NCI-H1105 (cell line): ENCODE data around the gene RAD23A.
A peak's percentile ranks its signal among the peaks of the same experiment; 100 is the strongest.
"Not testable (repeated sequence)": the region's sequence is repeated elsewhere in the genome, so short reads cannot be mapped to it uniquely, and the experiment has no call there.

Source experiments
- DNase-seq: peaks from one replicate; lab custom pipeline; 2025; lab: John Stamatoyannopoulos, UW

RAD23A gene

DNA sequence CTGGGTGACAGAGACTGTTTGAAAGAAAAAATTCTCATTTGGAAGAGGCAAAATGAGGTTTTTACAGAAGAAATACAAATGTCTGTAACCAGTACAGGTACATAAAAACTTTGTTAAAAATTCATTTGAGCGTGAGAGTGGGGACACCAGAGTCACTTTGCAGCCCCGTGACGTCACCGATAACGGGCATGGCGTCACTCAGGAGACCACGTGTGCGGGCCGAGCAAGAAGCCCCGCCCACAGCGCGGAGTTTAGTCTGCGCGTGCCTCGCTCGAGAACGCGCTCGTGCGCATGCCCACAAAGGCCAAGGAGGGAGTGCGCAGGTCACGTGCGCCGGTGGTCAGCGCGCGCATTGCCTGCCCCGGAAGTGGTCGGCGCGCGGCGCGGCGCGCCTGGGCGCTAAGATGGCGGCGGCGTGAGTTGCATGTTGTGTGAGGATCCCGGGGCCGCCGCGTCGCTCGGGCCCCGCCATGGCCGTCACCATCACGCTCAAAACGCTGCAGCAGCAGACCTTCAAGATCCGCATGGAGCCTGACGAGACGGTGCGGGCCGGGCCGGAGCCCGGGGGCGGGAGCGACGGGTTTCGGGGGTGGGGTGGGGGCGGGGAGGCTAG, at the start of gene RAD23A:
RAD23A (plus strand) TSS at position 384 of the 613 bp plus-strand sequence; CDS start at position 471, 87 bp downstream.
- DNase-seq = peak; percentile 99

DNA sequence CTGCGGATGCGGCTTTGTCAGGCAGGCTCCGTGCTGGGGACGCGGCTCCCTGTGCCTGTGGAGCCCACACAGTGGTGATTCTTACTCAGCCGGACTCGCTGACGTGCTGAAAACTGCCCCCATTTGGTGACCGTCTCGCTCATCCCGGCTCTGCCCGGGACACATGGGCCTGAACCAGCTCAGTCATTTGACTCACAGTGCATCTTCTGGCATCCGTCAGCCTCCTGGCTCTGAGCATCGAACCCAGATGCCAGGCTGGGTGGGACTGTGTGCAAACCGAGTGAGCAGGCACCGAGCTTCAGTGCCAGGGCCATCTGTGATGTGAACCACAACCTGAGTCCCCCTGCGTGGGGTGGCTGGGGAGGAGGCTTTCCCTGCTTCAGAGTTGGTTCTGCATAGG, 49.2 kb upstream of the RAD23A start:
- no peak for DNase-seq

DNA sequence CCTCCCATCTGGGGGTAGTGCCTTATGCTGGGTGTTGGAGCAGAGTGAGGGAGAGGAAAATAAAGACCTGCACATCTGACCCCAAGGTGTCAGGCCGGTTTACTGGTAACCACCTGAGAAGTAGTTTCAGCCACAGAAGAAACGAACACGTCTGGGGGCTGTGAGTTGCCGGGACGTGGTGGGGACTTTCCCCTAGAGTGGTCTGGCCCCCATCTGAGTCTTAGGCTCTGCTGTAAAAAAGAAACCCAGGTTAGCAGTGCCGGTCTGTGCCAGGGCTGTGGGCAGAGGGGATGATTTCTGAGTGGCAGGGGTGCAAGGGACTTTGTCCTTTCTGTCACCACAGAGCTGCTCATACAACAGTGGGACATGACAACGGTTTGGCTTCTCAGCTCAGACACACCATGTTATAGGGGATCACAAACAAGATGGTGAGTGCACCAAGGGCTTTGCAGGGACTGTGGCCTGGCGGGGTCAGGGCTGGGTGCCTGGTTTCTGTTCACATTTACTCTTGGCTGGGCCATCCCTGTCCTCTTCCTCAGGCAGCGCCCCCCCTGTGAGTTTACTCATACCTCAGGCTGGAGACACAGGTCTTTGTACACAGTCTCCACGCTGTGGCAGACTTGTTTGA, 45.7 kb upstream of the RAD23A start:
- no peak for DNase-seq

DNA sequence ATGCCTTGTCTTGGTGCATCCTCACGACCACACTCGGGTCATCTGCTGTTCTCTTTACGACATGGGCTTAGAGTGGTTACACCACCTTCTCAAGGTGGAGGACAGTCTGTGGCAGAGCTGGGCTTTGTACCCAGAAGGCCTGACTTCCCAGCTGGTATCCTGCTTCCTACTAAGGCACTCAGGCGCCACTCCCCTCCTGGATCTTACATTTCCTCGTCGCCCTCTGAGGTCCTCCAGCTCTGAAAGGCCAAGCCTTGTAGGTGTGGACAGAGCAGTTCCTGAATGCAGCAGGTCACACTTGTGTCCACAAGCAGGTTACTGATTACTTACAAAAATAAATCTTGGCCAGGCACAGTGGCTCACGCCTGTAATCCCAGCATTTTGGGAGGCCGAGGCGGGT, 38.5 kb upstream of the RAD23A start:
- no peak for DNase-seq

DNA sequence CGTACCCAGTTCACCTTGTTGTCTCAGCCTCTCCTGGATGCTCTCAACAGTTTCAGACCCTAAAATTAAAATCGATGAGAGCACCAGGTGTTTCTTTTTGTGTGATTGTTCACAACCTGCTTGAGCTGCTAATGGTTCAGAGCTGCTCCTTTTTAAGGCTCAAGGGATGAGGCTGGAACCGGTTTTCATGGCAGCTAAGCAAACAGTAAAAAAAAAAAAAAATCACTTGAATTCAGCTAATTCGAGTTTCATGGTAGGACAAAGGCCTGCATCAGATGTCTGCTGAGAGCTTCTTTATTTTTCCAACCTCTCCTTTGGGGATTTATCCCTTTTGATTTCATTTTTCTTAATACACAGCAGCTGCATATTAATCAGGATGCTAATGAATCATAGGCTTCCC, 33.1 kb upstream of the RAD23A start:
- DNase-seq = peak; percentile 94

DNA sequence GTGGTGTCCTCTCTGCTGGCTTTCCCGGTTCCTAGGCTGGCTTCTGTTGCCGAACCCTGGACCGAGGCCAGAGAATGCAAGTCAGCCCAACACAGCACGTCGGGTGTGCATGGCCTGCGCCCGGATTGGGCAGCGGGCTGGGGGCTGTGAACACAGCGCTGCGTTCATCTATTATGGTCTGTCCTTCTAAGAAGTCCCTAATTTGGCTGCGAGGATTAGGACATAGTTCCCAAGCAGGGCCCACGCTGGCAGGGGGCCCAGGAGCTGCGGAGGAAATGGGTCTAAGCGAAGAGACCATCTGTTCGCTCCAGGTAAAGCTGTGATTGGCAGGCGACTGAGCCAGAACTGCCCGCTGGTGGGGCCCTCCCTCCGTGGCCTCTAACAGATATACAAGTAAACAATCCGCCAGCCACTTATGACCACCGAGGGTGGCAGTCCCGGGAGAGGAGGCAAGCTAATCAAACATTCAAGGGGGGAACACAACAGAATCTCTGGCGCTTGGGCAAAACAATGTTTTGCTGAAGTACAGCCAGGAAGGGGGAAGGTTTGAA, 32.6 kb upstream of the RAD23A start:
- DNase-seq = peak; percentile 99

DNA sequence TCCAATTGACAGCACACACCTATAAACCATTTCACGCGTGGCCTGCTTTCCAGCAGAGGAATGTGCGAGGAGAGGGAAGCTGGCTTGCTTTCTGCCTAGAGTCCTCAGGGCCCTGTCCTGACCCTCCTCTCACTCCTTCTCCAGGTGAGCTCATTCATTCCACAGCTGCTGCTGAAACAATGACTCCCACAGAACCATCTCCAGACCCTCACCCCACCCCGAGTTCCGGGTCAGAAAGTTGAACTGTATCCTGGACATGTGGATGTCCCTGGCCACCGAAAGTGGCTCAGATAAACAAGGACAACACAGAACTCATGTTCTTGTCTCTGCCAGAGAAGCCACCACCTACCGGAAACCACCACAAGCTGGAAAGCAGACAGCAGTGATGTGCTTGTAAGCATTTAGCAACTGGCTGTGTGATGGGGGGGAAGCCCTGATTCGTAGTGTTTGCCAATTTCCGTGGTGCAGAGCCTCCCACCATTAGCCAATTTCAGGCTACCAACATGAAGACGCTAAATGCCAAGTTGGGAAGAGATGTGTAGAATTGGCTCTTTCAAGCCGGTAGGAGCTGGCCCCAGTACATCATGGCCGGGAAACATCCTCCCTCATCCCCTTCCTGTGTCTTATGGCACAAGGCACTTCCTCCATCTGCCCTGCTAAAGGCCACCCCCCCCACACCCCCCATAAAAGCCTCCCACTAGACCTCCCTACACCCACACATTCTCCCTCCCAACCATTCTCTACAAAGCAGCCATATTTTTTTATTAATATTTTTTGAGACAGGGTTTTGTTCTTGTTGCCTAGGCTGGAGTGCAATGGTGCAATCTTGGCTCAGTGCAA, 31.6 kb upstream of the RAD23A start:
- no peak for DNase-seq

DNA sequence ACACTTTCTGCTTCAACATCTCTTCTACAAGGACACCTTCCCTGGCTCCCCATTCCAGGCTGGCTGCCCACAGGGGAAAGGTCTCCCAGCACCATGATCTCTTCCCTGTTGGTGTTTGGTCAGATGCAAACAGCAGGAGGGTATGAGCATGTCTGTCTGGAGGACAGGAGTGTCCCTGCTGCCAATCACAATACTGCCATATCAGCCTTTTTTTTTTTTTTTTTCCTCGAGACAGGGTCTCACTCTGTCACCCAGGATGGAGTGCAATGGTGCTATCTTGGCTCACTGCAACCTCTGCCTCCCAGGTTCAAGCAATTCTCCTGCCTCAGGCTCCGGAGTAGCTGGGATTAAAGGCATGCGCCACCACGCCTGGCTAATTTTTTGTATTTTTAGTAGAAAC, 29.8 kb upstream of the RAD23A start:
- DNase-seq = not testable (repeated sequence)

DNA sequence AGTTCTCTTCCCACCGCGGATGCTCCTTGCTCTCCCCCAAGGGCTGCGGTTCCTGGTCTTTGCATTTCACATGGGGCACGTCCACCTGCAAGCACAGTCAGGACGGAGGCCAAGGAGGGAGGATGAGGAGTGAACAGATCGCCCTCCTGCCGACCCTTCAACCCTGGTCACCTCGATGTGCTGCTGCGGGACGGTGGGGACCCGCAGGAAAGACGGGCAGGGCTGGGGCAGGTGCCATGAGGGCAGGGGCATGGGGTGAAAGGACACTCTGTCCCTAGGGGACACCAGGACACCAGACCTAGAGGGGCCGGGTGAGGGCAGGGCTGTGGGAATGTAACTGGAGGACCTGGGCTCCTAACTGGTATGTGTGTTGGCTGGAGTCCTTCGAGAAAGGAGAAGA, 27.4 kb upstream of the RAD23A start:
- no peak for DNase-seq

DNA sequence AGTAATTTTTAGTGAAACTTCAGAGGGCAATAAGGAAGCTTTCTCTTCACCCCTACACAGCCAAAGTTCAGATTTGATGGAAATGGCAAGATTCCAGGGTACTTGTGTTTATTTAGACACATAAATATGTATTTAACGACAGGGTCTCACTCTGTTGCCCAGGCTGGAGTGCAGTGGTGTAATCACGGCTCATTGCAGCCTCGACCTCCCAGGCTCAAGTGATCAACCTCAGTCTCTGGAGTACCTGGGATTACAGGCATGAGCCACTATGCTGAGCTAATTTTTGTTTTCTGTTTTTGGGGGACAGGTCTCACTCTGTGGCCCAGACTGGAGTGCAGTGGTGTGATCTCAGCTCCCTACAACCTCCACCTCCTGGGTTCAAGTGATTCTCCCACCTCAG, 24.6 kb upstream of the RAD23A start:
- no peak for DNase-seq

DNA sequence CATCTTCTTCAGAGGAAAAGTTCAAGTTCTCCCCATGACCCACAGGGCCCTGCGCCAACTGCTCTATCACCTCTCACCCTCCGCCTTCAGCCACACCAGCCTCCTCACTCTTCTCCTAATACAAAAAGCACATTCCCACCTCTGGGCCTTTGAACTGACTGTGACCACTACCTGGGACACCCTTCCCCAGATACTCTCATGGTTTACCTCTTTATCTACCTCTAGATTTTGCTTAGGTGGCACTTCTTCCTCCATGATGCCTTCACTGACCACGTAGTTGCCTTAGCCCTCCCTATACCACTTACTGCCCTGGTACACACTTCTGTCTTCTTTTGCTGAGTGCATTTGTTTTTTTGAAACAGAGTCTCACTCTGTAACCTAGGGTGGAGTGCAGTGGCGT, 22.7 kb upstream of the RAD23A start:
- no peak for DNase-seq

DNA sequence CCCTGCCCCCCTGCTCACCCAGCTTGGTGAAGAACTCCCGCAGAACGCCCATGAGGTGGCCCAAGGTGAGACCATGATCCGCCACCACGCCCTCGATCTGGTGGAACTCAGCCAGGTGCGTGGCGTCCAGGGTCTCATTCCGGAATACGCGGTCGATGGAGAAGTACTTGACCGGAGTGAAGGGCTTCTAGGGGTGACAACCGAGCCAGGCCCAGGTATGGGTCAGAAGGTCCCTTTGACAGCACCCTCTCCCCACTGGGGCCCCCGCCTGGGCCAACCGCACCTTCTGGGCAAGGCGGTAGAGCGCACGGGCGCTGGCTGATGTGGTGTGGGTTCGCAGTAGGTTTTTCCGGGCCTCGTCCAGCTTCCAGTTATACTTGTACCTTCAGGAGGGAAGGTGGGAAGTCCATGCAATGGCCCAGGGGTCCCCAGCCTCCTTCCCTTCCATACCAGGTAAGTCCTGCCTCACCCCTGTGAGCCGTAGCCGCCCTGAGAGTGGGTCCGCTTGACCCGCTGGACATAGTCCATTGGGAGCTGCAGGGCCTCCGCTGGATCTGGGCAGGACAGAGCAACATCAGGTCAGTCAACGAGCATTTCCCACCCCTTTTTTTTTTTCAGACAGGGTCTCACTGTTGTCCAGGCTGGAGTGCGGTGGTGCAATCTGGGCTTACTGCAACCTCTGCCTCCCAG, 20.9 kb upstream of the RAD23A start:
- no peak for DNase-seq

DNA sequence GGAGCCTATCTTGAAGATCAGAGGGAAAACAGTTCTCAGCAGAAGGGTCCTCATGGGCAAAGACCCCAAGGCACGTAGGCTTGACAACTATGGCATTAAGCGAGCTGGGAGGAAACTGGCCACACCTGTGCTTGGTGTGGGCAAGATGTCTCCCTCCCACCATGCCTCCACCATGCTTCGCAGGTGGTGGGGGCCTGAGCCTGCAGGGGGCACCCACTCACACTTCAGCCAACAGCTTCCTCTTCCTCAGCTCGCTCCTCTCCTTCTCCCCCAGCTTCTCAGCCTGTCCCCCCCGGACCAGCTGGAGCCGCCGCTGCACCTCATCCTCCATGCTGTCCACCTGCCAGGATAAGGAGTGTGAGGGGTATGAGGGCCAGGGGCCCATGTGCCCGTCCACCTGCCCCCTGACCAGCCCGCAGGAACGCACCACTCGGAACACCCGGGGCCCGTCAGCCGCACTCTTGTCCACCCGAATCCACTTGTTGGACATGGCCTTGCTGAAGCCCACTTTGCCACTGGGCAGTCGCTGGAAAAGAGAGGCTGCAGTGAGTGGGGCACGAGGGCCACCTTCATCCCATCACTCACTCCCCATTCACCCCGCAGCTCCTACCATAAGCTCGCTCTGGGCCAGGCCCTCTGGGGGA, 15.5 kb upstream of the RAD23A start:
- DNase-seq = no peak

DNA sequence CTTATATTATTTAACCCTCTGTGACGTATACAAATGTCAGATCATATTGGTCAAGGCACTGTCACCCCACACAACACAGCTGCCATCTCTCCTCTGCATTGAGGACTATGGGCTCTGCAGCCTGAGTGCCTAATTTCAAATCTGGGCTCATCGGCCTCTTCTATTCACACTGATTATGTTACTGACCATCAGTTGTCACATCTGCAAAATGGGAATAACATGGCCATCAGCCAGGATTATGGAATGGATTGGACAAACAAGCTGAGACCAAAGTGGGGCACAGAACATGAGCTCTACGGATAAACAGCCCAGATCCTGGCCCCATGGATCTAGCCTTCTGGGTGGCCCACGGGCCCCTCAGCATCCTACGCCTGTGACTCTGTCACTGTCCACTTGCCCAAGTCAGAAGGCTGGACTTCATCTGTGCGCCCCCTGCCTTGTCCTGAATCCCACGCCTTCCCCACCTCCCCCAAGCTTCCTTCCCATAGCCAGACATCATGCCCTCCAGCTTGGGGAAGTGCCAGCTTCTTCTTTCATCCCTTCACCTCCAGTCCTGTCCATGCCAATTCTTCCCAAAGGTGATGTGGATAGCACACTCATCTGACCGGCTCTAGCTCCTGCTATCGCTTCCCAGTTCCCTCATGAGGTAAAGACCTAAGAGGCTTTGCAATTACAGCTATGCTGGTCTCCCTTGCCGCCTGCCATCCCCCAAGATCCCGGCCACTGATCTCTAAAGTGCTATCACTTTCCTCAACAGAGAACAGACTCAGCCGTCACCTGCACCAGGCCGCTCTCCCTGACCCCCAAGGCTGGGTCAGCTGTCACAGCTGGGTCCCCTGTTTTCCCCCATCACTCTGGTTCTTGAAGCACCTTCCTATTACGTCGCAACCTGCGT, 13.0 kb upstream of the RAD23A start:
- DNase-seq = no peak

DNA sequence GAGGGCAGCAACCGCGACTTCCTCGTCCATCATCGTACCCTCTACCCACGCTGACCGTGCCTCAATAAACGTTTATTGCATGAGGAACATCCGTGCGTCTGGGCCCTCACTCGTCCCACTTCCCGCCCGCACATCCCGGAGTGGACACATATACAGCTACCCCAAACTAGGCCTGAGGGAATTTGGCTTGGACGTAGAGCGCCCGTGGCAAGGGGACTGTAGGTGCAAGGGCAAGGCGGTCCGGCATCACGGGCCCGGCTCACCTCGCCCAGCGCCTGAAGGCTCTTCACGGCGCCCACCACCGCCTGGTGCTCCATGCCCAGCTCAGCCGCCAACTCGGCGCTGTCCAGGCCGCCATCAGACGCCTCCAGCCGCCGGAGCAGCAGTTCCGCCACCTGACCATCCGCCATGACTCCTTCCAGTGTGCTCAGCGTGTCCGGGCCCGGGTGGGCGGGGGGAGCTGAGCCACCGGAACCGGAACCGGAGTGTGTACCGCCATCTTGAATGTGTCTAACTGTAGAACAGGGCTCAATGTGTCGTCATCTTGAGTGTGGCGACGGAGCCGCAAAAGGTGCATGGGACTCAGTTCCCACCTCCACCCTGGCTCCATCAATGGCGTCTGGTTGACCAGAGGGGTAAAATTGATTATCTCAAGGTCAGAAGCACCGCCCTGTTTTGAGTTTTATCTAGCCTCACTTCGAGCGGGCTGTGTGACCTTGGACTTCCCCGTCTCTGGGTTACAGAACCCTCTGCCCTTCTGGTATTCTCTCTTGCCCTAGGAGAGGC, 12.2 kb upstream of the RAD23A start, which contains the start of gene FARSA:
FARSA (minus strand) TSS at position 425 of the 786 bp plus-strand sequence; CDS start at position 410, 15 bp downstream.
- DNase-seq = peak; percentile 90

DNA sequence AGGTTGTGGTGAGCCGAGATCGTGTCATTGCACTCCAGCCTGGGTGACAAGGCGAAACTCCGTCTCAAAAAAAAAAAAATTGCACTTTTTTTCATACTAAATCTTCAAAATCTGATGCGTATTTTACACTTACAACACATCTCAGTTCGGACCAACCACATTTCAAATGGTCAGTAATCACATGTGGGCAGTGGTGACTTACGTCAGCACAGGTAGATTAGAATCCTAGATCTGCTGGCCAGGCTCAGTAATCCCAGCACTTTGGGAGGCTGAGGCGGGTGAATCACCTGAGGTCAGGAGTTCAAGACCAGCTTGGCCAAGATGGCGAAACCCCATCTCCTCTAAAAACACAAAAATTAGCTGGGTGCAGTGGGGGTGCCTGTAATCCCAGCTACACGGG, 10.6 kb upstream of the RAD23A start:
- no peak for DNase-seq

DNA sequence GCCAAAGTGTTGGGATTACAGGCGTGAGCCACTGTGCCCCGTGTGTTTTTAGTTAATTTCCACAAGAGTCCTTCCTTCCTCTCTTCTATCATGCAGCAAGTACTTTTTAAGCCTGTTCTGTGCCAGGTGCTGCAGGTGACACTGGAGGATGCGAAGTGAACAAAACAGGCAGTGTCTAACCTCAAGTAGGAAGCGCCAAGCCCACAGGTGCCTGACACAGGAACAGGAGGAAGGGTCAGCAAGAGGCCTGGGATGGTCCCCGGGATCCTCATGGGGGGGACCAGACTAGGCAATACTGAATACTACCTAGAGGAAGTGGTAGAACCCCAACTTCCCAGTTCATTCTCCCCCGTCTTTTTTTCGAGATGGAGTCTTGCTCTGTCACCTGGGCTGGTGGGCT, 9.1 kb upstream of the RAD23A start:
- DNase-seq = no peak

DNA sequence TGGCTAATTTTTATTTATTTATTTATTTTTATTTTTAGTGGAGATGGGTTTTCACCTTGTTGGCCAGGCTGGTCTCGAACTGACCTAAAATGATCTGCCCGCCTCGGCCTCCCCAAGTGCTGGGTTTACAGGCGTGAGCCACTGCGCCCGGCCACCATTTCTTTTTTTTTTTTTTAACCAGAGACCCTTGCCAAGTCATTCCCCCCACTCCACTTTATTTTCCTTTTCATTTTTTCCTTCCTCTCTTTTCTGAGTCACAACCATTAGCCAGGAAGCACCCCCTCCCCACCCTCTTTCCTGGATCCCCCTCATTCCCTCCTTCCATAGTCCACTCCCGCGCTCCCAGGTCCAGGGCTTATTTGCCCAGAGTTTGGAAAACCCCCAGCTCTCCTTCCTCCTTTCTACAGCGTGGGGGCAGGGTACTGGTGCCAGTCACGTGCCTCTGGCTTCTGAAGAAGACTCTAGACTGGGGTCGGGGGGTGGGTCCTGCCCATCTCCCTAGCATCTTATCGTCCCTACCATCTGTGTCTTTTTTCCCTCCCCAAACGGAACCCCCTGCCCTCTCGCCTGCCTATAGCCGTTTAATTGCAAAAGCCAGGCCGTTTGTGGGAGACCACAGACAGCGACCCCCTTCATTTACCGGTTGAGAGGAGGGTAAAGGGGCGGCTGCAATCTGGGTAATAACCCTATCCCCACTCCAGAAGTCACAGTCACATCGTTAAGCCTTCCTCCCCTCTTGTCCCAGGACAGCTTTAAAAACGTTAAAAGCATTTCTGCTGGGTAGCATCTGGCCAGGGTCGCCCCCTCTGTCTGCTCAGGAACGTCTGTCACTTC, 8.4 kb upstream of the RAD23A start:
- no peak for DNase-seq
